GM12892 (cell line): ENCODE measurements around the gene SAMD14.
A peak's percentile ranks its signal among the peaks of the same experiment; 100 is the strongest.

Experiments
- DNase-seq: peaks from one replicate; pipeline ENCODE4 v3.0.0; 2011; ENCODE audit not compliant: insufficient read length
- FAIRE-seq: peaks from 2 replicates; lab custom pipeline; 2011; peaks lifted over from hg19 to GRCh38; lab: Jason Lieb, UNC
- POLR2A ChIP-seq: IDR thresholded peaks from 2 replicates; pipeline ENCODE4 v1.6.1; 2011; ENCODE audit warnings: low read depth, low read length, control low read depth
- POLR2AphosphoS5 ChIP-seq: IDR thresholded peaks from 2 replicates; pipeline ENCODE4 v1.6.1; 2011; ENCODE audit warnings: low read depth, low read length, control low read depth
- TAF1 ChIP-seq: IDR thresholded peaks from 2 replicates; pipeline ENCODE4 v1.6.1; 2011; ENCODE audit warnings: low read depth, mild to moderate bottlenecking, control low read depth, low read length, borderline replicate concordance

Gene SAMD14

DNA sequence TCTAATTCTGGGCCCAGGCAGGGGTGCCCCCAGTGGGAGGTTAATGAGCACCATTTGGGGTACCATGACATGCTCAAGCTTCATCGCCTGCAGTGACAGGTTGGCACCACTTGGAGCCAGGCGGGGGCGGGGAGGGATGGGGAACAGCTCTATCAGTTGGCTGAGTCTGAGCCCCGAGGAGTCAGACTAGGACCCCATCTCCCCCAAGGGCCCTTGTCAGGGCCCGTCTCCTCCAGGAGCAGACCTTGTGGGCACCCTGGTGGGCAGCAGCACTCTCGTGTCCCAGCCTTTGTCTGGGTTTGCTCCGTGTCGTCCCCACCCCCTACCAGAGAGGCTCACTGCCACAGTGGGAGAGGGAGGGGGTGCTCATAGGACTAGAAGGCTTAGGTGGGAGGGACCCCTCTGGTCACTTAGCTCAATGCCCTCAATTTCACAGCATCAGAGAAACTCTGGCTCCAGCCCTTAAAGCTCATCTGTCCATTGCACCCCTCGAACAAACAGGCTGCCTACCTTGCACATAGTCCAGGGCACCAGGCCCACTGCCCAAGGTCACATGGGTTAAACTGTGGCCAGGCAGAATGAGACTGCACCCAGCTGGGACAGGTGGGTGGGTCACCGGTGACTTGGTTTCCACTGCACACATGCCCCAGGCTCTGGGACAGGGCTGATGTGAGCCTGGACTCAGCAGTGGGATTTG lies 16.4 kb upstream of the SAMD14 start:
- TF ChIP-seq POLR2AphosphoS5: no peak
- TF ChIP-seq POLR2A: no peak
- TF ChIP-seq TAF1: no peak
- DNase-seq: no peak
- no peak for FAIRE-seq

DNA sequence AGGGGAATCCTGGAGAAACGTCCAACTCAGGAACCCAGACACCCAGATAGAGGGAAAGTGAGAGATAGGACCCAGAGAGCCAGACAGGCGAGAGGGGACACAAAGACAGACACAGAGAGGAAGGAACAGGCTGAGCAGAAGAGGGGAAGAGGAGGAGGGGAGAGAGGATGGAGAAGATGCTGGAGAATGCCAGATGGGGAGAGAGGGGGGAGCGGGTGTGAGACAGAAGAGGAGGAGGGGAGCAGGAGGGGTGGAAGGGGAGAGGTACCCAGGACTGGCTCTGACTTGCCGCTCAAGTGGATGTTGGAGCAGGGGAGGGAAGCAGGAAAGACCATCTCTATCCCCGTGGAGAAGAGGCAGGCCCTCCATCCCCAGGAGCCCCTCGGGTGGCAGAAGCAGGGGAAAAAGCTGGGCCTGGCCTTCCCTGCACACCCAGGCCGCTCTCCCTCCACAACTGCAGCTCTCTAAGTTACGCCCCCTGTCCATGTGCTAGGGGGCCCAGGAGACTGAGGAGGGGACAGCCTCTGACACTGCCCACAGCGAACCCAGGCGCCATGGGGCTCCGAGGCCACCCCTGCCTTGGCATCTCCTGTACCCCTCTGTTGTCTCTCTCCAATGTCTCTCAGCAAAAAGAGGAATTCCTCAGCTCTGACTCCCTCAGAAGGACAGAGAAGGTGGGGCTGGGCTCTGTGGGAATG lies 15.7 kb upstream of the SAMD14 start:
- FAIRE-seq: no peak
- no peak for TF ChIP-seq POLR2A
- TF ChIP-seq POLR2AphosphoS5: no peak
- TF ChIP-seq TAF1: no peak
- no peak for DNase-seq

DNA sequence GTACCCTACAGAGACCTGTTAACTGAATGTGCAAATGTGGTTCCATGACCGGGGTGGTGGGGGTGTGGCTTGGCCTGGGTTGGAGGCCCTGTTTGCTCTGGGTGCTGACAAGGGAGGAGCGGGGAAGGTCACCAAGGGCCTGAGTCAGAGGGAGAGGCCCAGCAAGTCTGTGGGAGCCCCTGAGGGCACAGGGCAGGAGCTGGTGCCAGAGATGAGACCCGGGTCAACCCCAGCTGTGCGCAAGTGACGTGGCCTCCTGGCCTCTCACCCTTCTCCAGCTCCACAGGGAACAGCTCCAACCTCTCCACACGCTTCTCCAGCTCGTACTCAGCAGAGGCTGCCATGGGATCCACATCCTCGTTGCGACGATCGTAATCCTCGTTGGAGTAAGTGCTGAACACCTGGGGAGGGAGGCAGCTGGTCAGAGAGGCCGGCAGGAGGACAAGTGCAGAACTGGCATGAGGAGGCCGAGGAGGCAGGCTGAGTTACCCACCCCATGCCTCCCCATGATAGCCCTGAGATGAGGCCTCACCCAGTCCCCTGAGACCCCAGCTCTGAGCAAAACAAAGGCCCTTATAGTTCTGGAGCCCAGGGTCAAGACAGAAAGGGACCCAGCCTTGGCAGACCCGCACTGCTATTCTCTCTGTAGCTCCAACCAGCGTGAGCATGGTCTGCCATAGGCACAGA lies 15.0 kb upstream of the SAMD14 start:
- no peak for DNase-seq

GRCh38 chr17:50144355-50144754 lies 14.4 kb upstream of the SAMD14 start:
- FAIRE-seq (no peak), DNase-seq (no peak)
- no peak for TF ChIP-seq POLR2AphosphoS5
- no peak for TF ChIP-seq TAF1
- TF ChIP-seq POLR2A: no peak

More for the DNA sequence above, 15.0 kb upstream of the SAMD14 start:
- no peak for FAIRE-seq
- TF ChIP-seq POLR2AphosphoS5 (no peak), TAF1 (no peak), POLR2A (no peak)

GRCh38 chr17:50143461-50144176 lies 13.7 kb upstream of the SAMD14 start:
- no peak for FAIRE-seq
- DNase-seq: no peak
- TF ChIP-seq TAF1 (no peak), POLR2A (no peak), POLR2AphosphoS5 (no peak)

DNA sequence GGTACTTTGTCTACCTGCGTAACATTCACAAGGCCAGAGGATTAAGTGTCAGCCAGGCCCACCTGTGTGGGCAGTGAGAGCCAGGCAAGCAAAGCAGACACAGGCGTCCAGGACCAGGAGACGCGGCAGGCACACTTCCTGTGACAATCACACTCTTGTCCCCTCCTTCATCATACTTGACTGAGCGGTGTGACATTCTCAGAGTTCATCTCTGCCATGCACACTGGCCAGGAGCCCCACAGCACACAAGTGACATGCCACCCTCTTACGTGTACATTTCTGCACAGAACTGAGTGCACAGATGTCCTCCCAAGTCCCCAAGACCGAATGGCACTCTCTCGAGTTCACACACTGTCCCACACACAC lies 11.8 kb upstream of the SAMD14 start:
- TF ChIP-seq POLR2AphosphoS5 (no peak), TAF1 (no peak), POLR2A (no peak)
- FAIRE-seq (peak; percentile 64), DNase-seq (no peak)

GRCh38 chr17:50141026-50141744 lies 11.2 kb upstream of the SAMD14 start:
- DNase-seq (no peak), FAIRE-seq (no peak)
- TF ChIP-seq POLR2AphosphoS5: no peak
- TF ChIP-seq TAF1: no peak
- no peak for TF ChIP-seq POLR2A

DNA sequence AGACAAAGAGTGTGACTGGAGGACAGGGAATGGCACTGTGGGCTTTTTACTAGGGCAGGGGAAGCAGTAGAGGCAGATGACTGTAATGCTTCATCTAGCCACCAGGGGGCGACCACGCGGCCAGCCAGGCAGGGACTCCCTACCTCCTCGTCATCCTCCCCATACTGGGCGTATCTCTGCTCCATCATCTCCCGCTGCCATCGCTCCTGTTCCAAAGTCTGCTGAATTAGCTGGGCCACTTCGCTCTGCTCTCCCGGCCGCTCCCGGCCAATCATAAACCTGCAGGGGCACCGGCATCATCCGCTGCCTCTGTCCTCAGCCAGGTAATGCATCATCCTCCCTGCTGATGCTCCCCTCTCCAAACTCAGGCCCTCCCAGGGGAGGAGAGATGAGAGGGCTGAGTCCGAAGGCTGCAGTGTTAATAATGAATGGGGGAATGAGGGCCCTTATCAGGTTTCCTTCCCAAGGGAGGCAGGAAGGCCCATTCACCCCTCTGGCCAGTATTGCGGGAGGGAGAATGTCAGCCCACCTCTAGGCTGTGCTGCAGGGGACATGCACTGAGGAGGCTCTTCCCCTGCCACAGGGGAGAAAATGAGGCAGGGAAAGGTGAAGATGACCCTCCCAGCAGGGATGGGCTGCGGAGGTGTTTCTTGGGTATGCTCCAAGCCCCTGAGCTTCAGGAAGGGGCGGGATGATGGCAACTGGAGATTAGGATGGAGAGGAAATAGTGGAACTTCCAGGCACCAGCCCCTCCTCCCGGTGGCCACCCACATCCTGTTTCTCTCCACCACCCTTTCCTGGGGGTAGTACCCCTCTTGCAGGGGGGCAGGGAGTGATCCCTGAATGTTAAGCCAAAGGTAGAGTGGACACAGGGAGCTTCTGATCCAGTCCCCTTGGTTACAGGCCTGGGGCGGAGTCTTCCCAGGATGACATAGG lies 10.3 kb upstream of the SAMD14 start:
- TF ChIP-seq POLR2AphosphoS5 (no peak), POLR2A (no peak), TAF1 (no peak)
- DNase-seq: peak; percentile 90
- peak; percentile 92 for FAIRE-seq

DNA sequence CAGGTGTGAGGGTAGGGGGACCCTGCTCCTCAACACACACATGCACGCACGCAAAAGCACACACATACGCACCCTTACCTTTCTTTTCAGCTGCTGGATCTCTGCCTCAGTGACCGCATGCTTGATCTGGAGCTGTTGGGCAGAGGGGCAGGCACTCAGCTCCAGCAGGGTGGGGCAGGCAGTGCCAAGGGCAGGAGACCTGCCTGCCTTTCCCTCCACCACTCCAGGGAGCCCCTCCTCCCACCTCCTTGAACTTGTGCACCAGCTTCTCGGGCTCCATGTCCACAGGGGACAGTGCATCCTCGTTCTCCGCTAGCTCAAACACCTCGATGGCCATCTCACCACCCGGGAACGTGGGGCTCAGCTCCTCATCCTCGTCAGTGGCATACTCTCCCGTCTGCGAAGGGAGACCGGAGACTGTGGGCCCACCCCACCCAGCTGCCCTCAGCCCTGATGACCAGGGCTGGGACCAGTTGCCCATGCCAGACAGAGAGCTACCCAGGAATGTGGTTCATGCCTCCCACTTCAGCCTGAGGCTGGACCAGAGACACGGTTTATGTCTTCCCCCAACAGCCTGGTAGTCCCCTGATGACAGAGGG lies 9.3 kb upstream of the SAMD14 start:
- peak; percentile 75 for FAIRE-seq
- no peak for TF ChIP-seq POLR2A
- TF ChIP-seq TAF1: no peak
- no peak for TF ChIP-seq POLR2AphosphoS5
- no peak for DNase-seq

DNA sequence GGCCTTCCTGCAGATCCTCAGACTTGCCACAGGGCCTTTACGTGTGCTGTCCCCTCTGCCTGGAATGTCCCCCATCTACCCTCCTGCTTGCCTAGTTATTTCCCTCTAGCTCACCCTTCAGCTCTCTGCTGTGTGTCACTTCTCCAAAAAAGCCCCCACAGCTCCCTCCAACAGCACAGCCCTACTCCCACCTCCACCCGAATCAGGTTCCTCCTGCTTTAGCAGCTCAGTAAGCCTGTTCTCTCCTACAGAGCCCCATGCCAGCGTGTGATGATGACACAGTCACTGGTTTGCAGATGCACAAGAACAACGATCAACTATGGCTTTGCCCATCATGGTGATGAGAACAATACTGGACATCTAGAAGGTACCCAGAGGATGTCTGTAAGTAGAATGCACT lies 7.1 kb upstream of the SAMD14 start:
- no peak for TF ChIP-seq POLR2AphosphoS5
- DNase-seq: no peak
- no peak for FAIRE-seq
